C4-2B (cell line): ENCODE data around the gene ADGB.

ENCODE experiments used
- H3K27ac ChIP-seq: fragments of 450-650 bp; 2 replicates; pipeline ENCODE4 v1.5.1; 2017
- ZFX ChIP-seq: fragments of 450-650 bp; IDR thresholded peaks from 2 replicates; pipeline ENCODE4 v1.6.1; 2017
- TF ChIP-seq, protein P1 (sequence below): fragments of 450-650 bp; conservative IDR thresholded peaks from 2 replicates; pipeline ENCODE4 v1.5.1; 2017; ENCODE audit warnings: mild to moderate bottlenecking

Gene ADGB

DNA sequence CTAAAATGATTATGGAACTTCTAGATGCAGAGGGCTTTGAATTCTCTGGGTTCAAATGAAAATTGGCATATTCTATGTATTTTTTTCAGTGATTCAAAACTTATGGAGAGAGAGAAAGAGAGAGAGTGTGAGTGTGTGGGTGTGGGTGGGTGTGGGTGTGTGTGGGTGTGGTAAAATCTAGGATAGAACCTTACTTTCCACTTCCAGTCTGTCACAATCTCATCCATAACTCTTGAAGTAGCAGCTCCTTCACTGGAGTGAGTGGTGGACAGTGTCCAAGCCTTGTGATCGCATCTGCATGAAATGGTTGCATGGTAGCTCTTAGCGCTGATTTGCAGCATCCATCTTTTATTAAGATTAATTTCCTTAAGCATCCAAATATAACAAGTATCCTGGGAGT is 37.7 kb downstream of the ADGB start:
- TF ChIP-seq, protein P1, sequence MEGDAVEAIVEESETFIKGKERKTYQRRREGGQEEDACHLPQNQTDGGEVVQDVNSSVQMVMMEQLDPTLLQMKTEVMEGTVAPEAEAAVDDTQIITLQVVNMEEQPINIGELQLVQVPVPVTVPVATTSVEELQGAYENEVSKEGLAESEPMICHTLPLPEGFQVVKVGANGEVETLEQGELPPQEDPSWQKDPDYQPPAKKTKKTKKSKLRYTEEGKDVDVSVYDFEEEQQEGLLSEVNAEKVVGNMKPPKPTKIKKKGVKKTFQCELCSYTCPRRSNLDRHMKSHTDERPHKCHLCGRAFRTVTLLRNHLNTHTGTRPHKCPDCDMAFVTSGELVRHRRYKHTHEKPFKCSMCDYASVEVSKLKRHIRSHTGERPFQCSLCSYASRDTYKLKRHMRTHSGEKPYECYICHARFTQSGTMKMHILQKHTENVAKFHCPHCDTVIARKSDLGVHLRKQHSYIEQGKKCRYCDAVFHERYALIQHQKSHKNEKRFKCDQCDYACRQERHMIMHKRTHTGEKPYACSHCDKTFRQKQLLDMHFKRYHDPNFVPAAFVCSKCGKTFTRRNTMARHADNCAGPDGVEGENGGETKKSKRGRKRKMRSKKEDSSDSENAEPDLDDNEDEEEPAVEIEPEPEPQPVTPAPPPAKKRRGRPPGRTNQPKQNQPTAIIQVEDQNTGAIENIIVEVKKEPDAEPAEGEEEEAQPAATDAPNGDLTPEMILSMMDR: no peak
- TF ChIP-seq ZFX: no peak
- H3K27ac ChIP-seq: no peak overlapping the region

DNA sequence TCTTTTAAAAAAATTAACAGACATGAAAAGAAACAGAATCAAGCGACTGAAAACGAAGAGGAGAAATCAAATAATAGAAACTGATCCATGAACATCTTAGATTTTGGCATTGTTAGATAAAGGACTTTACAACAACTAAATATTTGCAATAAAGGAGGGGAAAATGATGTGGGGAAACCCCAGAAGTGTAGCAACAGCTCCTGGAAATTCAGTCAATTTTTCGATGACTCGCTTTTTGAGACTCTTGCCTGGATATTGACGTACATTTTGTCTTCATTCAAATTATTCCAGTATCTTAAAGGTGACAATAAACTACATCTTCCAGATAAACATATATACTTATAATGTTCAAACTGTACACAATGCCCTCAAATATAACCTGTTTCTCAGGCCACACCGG is 44.1 kb downstream of the ADGB start:
- no peak overlapping the region for H3K27ac ChIP-seq
- TF ChIP-seq, protein P1: no peak
- no peak for TF ChIP-seq ZFX

- no peak for TF ChIP-seq ZFX
- TF ChIP-seq, protein P1: no peak
- H3K27ac ChIP-seq: no peak overlapping the region
Observed at GRCh38 chr6:146650799-146651481, 52.2 kb downstream of the ADGB start.

DNA sequence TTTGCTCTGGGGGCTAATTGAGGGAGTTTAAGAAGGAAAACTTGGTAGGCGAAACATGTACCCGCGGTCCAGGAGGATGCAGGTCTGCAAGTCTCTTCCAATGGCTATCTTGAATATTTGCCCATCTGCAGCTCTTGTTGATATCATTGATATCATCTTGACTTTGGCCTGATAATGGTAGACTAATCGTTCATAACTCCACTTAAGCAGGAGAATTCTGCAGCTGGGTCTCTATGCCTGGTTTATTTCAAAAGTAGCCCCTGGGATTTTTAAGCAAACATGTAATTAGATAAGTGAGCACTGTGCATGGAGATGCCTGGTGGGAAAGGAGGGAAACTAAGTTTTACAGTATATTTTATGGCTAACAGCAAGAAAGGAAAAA is 52.7 kb downstream of the ADGB start:
- no peak overlapping the region for H3K27ac ChIP-seq
- no peak for TF ChIP-seq ZFX
- TF ChIP-seq, protein P1: no peak

GRCh38 chr6:146657432-146657831 is 58.7 kb downstream of the ADGB start:
- TF ChIP-seq, protein P1: no peak
- no peak for TF ChIP-seq ZFX
- H3K27ac ChIP-seq: no peak overlapping the region

DNA sequence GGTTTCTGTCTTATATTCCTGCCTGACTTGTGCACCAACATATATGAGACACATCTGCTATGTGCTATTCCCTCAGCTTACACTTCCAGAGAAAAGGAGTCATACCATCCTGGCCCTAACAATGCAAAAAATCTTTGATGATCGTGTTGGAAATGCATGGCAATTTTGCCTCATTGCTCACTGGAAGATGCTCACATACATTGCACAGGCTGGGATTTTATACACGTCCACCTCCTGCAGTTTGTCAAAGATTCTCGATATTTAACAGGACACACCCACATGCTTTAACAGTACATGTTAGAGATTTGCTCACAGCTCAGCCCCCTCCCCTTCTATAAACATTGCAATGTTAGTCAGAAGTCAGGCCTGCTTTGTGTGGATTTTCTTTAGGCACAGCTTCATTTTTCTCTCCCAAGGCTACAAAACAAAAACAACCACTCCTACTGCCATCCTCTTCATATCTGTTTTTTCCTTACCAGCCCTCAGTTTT is 66.1 kb downstream of the ADGB start:
- H3K27ac ChIP-seq: no peak overlapping the region
- TF ChIP-seq, protein P1: no peak
- TF ChIP-seq ZFX: no peak

- no peak for TF ChIP-seq ZFX
- TF ChIP-seq, protein P1: no peak
Observed at GRCh38 chr6:146666909-146667308, 68.1 kb downstream of the ADGB start.

More at GRCh38 chr6:146666909-146667308, 68.1 kb downstream of the ADGB start:
- H3K27ac ChIP-seq: no peak overlapping the region
